ENCODE measurements around the gene IL12RB1. TPM values are rescaled to one million over a fixed set of nuclear protein-coding genes. Genes with fewer than 3 reads are reported as not detected.
"Not testable (repeated sequence)": the region's sequence is repeated elsewhere in the genome, so short reads cannot be mapped to it uniquely, and the experiment has no call there.

IL12RB1 gene
- total RNA-seq, 2 experiments from 2014 or later = 18.7 to 22.0 TPM

DNA sequence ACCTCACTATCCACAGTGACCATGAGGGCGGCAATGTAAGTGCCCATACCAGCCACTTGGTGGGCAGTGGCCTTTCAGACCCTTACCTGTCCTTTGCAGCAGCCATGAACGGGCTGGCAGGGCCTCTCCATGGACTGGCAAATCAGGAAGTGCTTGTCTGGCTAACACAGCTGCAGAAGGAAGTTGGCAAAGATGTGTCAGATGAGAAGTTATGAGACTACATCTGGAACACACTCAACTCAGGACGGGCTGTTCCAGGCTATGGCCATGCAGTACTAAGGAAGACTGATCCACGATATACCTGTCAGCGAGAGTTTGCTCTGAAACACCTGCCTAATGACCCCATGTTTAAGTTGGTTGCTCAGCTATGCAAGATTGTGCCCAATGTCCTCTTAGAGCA is 55.3 kb downstream of the IL12RB1 start:
- POLR2A ChIA-PET = not testable (repeated sequence)
- CTCF ChIA-PET = interaction anchor here (1.7 kb wide), 1 partner anchor 25 kb away, joined by 3 read pairs; no protein-coding TSS in a partner anchor

DNA sequence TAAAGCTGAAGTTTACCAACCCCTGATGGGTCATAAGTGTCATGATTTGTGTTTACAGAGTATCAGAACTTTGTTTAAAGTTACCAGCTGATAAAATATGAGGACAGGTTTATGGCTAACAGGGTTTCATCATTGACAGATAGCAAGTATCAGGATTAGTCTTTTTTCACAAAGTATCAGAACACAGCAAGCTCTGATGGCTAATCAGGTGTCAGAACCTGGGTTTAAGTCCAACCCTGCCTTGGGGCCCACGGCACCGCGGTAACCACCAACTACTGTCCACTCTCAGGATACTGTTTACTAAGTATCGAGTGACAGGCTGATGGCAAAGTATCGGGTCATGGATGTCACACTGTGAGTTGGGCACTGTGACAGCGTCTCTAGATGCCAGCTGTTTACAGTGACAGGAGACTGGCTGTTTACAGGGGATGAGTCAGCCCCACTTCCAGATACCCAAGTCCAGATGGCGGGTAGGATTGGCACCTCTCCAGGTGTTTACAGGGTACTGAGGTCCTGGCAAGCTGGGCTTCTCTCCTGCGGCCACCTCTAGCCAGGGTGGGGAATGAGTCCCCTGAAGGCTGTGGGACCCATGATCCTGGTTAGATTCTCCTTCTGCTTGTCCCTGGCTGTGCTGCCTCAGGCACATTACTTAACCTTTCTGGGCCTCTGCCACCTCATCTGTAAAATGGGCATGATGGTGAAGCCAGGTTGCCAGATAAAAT is 57.0 kb downstream of the IL12RB1 start:
- POLR2A ChIA-PET = interaction anchor here (0.8 kb wide), 1 partner anchor 27 kb away, joined by 4 read pairs; no protein-coding TSS in a partner anchor
- CTCF ChIA-PET = interaction anchor here (0.7 to 1.7 kb wide), 3 partner anchors 10 to 28 kb away, joined by 3 read pairs; no protein-coding TSS in a partner anchor

DNA sequence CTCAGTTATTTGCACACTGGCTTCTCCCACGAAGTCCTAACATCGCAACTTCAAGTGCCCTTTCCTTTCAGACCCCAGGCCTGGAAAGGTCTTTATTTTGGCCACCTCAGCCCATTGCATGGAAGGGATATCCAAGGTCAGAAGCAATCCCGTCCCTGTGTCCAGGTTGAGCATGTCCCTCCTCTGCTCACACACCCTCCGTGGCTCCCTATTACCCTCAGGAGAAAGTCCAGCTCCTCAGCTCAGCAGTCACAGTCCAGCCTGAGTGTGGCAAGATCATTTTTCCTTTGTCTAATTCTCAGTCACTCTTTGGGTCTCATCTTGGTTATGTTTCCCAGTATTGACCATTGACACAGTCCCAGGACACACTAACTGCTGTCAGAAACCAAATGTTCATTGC is 59.6 kb downstream of the IL12RB1 start:
- ChIA-PET POLR2A (no interaction called here), CTCF (interaction anchor here (1.1 kb wide), 1 partner anchor 125 kb away, joined by 4 read pairs; no protein-coding TSS in a partner anchor)

DNA sequence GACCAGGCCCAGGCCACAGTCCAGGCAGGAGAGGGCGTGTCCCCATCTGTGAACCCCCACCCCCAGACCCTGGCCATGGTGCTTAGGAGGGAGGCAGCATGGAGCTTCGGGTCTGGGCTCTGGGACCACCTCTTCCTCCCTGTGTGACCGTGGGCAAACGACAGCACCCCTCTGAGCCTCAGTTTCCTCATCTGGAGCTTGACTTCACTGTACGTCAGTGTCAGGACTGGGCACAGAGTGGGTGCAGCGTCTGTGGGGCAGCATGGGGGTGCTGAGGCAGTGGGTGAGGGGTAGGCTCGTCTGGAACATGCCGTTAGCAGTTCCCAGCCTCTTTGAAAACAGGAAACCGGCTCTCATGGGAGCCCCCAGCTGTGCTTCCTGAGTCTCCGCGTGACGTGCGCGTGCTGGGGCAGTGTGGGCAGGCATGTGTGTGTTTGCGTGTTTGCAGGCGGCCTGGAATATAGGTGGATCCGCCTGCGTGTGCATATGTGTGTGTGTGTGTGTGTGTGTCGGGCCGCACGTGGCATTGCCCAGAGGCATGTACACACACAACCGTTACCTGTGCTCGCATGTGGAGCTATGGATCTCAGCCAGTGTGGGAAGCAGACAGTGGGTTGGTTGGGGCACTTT is 63.0 kb downstream of the IL12RB1 start:
- ChIA-PET POLR2A (interaction anchor here (0.5 to 0.8 kb wide), 2 partner anchors 258 to 529 kb away, joined by 3 to 5 read pairs; partner anchors contain the start of gene JUND), CTCF (interaction anchor here (0.8 kb wide), 1 partner anchor 14 kb away, joined by 3 read pairs; no protein-coding TSS in a partner anchor)

DNA sequence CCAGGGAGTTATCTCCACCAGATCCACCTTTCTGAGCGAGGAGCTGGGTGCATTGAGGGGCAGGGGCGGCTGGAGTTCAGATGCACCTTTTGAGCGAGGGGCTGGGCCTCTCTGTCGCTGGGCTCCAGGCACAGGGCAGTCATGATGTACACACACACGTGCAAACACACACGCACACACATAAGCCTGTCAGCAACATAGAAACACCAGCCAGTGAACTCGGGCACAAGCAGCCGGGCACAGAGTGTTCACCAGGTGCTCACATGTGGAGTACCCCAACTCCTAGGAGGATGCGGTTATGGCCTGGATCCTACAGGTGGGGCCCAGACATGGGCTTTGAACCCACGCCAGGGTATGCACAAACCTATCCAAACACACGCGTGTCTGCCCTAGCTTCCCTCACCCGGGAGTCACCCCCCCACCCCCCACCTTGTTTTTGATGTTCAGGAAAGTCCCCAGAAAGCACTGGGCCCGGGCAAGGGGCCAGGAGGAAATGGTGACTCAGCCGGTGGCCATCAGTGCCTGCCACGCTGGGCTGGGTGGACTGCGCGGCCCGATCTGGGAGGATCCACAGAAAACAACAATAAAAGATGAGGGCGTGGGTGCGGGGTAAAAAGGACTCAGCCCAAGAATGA is 65.5 kb downstream of the IL12RB1 start:
- CTCF ChIA-PET = interaction anchor here (0.6 to 1.9 kb wide), 3 partner anchors 14 to 581 kb away, joined by 4 to 7 read pairs (median 5); partner anchors contain the start of gene ARRDC2
- POLR2A ChIA-PET = interaction anchor here (1.4 to 1.6 kb wide), 2 partner anchors 12 to 13 kb away, joined by 3 to 4 read pairs; partner anchors contain the start of gene ARRDC2

DNA sequence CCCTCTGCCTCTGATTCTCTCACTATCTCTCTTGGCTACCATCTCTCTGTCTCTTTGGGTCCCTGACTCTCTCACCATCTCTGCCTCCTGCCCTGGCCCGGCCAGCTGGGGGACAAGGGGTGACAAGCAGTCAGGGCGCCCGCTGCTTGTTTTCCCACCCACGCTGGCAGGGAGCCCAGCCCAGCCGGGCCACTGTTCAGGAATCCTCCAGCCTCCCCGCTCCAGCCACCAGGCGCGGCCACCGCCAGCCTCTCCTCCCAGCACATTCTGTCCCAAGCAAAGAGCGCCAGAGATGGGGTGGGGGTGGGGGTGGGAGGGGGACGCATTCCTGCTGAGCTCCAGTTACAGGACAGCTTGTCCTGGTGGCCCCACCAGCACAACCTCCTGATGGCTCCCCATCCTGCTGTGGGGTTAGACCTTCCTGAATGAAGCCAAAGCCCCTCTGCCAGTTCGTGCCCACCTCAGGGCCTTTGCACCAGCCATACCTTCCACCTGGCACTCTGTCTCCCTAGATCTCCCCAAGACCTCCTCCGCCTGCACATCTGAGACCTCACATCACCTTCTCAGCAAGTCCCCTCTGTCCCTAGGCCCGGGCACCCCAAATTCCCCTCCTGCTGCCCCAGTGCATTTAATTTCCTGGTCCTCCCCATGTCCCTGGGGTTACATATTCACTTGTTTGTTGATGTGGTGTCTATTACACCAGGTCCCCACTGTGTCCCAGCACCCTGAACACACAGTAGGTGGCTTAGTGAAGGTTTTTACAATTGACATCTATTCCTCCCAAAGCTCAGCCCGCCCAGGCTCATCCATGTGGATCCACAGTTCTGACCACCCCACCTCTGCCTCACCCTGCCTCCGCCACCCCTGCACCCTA is 66.3 kb downstream of the IL12RB1 start:
- POLR2A ChIA-PET = interaction anchor here (1.4 kb wide), 1 partner anchor 11 kb away, joined by 3 read pairs; no protein-coding TSS in a partner anchor
- CTCF ChIA-PET = interaction anchor here (0.5 to 1.4 kb wide), 4 partner anchors 9 to 580 kb away, joined by 3 to 5 read pairs (median 4); no protein-coding TSS in a partner anchor

DNA sequence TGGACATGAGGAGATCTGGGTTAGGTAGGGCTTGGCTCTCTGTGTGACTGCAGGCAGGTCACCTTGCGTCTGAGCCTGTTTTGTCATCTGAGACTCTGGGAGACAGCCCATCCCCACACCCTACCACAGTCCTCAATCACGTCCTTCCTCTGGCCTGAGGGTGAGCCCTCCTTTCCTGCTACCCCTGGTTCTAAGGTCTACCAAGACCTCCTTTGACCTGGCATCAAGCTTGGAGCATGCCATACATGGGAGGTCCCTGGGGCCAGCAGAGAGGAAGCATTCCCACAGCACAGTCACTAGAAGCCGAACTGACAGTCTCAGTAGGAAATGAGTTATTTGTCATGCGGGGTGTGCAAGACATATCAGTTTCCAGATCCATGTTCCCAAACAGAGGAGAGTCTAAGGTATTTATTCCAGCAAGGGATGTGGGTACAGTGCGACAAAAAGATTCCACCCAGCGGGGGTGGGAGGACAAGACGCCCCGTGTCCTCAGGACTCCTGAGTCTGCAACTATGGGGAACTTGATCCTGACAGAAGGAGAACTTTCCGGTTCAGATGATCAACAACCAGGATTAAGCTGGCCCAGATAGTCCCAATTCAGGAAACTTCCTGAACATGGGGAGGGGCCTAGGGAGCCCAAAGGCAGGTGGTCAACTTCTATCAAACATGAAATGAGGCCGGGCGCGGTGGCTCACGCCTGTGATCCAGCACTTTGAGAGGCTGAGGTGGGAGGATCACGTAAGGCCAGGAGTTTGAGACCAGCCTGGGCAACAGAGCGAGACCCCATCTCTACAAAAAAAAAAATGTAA is 69.3 kb downstream of the IL12RB1 start:
- ChIA-PET CTCF (interaction anchor here (1.0 kb wide), 1 partner anchor 9 kb away, joined by 3 read pairs; the partner anchor contains the start of gene ARRDC2), POLR2A (no interaction called here)

DNA sequence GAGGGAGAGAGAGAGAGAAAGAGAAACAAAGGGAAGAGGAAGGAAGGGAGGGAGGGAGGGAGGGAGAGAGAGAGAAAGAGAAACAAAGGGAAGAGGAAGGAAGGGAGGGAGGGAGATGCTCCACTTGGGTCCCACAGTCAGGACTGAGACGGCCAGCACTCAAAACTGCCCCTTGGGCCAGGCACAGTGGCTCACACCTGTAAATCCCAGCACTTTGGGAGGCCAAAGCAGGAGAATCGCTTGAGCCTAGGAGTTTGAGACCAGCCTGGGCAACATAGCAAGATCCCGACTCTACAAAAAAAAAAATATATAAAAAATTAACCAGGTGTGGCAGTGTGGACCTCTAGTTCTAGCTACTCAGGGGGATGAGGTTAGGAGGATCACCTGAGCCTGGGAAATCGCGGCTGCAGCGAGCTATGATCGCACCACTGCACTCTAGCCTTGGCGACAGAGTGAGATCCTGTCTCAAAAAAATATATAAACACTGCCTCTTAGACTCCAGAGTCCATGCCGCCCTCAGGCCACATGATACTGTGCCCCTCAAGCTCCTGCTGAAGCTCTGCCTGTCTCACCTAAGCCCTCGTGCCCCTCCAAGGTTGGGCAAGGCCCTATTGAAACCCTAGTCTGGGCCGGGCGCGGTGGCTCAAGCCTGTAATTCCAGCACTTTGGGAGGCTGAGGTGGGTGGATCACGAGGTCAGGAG is 70.4 kb downstream of the IL12RB1 start:
- POLR2A ChIA-PET = interaction anchor here (0.6 kb wide), 1 partner anchor 87 kb away, joined by 14 read pairs; no protein-coding TSS in a partner anchor
- CTCF ChIA-PET = interaction anchor here (1.0 to 1.1 kb wide), 2 partner anchors 42 to 48 kb away, joined by 3 to 4 read pairs; no protein-coding TSS in a partner anchor

DNA sequence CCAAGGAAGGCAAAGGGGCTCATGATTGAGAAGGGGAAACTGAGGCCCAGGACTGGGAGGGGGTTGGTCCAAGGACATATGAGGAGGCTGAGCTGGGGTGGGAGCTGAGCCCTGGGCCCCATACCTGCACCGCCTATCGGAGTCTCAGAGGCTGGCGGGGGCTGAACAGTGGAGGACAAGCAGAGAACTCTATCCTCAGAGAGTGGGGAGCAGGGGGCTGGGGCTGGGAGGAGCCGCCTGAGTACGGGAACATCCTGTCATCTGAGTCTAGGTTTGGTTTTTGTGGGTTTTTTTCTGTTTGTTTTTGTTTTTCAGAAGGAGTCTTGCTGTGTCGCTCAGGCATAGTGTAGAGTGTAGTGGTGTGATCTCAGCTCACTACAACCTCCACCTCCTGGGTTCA is 72.5 kb downstream of the IL12RB1 start:
- ChIA-PET POLR2A (interaction anchor here (0.8 kb wide), 1 partner anchor 31 kb away, joined by 3 read pairs; no protein-coding TSS in a partner anchor), CTCF (interaction anchor here (1.0 kb wide), 2 partner anchors 45 to 76 kb away, joined by 3 read pairs; no protein-coding TSS in a partner anchor)

DNA sequence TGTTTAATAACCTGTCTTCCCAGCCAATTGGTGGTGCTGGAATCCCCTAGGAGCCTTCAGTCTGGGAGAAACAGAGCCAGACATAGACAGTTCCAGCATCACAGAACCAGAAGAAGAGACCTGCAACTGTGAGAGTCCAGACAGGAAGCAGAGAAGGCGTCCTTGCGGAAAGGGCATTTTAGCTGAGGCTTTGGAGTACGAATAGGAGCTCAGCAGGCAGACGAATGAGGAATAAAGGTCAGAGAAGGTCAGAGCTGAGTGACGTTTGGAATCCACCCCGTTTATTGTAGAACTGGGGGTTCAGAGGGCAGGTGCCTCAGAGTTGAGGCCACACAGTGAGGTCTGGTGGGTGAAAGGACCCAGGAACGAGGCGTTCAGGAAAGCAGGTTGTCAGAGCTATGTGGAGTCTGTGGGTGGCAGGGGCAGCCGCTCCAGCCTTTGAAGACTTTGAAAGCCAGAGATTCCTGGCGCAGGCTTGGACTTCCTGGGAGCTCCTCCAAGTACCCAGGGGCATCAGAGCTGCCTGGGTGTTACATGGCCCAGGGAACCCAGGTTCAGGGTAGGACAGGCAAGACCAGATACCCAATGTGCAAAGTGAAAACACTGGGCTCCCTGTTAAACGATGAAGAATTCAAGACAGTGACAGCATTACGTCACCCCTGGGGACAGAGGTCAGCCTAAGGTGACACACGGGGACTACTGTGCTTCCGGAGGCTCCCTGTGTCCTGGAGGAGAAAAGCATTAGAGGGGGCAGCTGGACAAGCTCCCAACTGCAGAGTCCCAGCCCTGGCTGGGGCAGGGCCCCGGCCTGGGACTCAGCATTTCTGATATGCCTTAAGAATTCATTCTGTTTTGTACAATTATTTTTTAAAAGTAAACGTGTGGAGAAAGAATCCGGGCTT is 73.3 kb downstream of the IL12RB1 start:
- POLR2A ChIA-PET = interaction anchor here (0.8 kb wide), 1 partner anchor 31 kb away, joined by 3 read pairs; no protein-coding TSS in a partner anchor
- CTCF ChIA-PET = interaction anchor here (0.6 to 1.0 kb wide), 3 partner anchors 9 to 368 kb away, joined by 3 read pairs; no protein-coding TSS in a partner anchor

DNA sequence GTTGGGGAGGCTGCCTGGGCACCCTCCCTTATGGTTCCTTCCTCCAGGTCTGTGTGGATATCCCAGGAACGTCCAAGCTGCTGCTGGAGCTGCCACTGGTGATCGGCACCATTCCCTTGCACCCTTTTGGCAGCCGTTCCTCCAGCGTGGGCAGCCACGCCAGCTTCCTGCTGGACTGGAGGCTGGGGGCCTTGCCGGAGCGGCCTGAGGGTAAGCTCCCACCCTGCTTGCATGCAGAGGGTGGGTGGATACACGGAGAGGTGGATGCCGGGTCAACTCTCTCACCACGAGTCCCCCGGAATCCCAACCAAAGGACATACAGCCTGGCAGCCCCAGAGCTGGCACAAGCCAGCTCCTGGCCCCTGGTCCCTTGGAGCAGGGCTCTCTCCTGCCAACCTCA is 76.6 kb downstream of the IL12RB1 start:
- CTCF ChIA-PET = interaction anchor here (1.0 to 1.2 kb wide), 4 partner anchors 9 to 63 kb away, joined by 3 to 6 read pairs (median 4); no protein-coding TSS in a partner anchor
- POLR2A ChIA-PET = interaction anchor here (1.2 kb wide), 1 partner anchor 11 kb away, joined by 3 read pairs; no protein-coding TSS in a partner anchor

DNA sequence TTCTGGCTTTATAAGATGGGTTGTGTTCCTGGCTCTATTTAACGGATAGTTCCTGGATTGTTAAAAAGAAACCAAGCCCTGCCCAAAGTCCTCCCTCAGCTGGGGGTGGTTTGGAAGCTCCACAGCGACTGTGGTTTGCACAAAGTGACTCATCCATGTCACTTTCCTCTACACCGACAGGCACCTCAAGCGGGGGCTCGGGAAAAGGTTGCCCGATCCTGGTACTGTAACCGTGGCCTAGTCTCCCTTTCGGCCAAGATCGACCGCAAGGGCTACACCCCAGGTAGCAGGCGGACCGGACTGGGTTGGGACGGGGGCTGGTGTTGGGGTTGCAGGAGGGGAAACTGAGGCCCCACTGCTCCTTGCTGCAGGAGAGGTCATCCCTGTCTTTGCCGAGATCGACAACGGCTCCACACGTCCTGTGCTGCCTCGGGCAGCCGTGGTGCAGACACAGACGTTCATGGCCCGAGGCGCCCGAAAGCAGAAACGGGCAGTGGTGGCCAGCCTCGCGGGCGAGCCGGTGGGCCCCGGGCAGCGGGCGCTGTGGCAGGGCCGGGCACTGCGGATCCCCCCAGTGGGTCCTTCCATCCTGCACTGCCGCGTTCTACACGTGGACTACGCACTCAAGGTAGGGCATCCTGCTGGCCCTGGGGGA is 77.2 kb downstream of the IL12RB1 start:
- CTCF ChIA-PET = interaction anchor here (0.8 to 1.2 kb wide), 5 partner anchors 9 to 63 kb away, joined by 3 to 6 read pairs (median 3); no protein-coding TSS in a partner anchor

More for the DNA sequence above, 77.2 kb downstream of the IL12RB1 start:
- POLR2A ChIA-PET = interaction anchor here (1.2 to 2.7 kb wide), 2 partner anchors 12 to 35 kb away, joined by 3 to 20 read pairs; no protein-coding TSS in a partner anchor
